ENCODE results near the gene ADI1.

Gene ADI1

GRCh38 chr2:3487028-3487425 is 32.3 kb downstream of the ADI1 start:
- no peak for TF ChIP-seq CTCF (IDR thresholded peaks at IDR 0.05; ENCODE audit: insufficient read depth, low read length, poor library complexity, severe bottlenecking)
- TF ChIP-seq EZH2phosphoT487 (conservative IDR thresholded peaks at IDR 0.05; ENCODE audit: low read length): no peak
- Histone ChIP-seq H3K27ac (ENCODE audit: low read depth, low read length) (no peak overlapping the region), H3K79me2 (ENCODE audit: insufficient read depth, low read length) (no peaks in the 10 kb centered on the region), H2AFZ (ENCODE audit: low read depth, low read length, severe bottlenecking) (no peak overlapping the region), H3K4me3 (ENCODE audit: insufficient read depth, low read length, poor library complexity, severe bottlenecking) (no peak overlapping the region), H3K4me2 (ENCODE audit: low read depth, low read length, poor library complexity, severe bottlenecking) (no peak overlapping the region), H3K9me2 (replicated peaks; ENCODE audit: insufficient read depth, low read length) (no peaks in the 10 kb centered on the region), H3K27me3 (ENCODE audit: low read length) (no peaks in the 10 kb centered on the region), H3F3A (ENCODE audit: insufficient read depth) (no peaks in the 10 kb centered on the region), H3K9me3 (ENCODE audit: insufficient read depth, low read length) (no peaks in the 10 kb centered on the region), H3K36me3 (ENCODE audit: low read length) (no peaks in the 10 kb centered on the region), H3K9ac (ENCODE audit: low read length) (no peak overlapping the region), H4K20me1 (ENCODE audit: low read depth, low read length) (no peaks in the 10 kb centered on the region)

- Histone ChIP-seq H3K9me3 (ENCODE audit: insufficient read depth, low read length) (no peaks in the 10 kb centered on the region), H2AFZ (ENCODE audit: low read depth, low read length, severe bottlenecking) (no peak overlapping the region), H3K9me2 (replicated peaks; ENCODE audit: insufficient read depth, low read length) (no peaks in the 10 kb centered on the region), H3K4me2 (ENCODE audit: low read depth, low read length, poor library complexity, severe bottlenecking) (no peak overlapping the region), H3K36me3 (ENCODE audit: low read length) (no peaks in the 10 kb centered on the region), H3K27me3 (ENCODE audit: low read length) (no peaks in the 10 kb centered on the region), H3K27ac (ENCODE audit: low read depth, low read length) (no peak overlapping the region), H3F3A (ENCODE audit: insufficient read depth) (no peaks in the 10 kb centered on the region), H3K9ac (ENCODE audit: low read length) (no peak overlapping the region), H3K79me2 (ENCODE audit: insufficient read depth, low read length) (no peaks in the 10 kb centered on the region), H3K4me3 (ENCODE audit: insufficient read depth, low read length, poor library complexity, severe bottlenecking) (no peak overlapping the region), H4K20me1 (ENCODE audit: low read depth, low read length) (no peaks in the 10 kb centered on the region)
- TF ChIP-seq CTCF (IDR thresholded peaks at IDR 0.05; ENCODE audit: insufficient read depth, low read length, poor library complexity, severe bottlenecking) (no peak), EZH2phosphoT487 (conservative IDR thresholded peaks at IDR 0.05; ENCODE audit: low read length) (no peak)
Observed at GRCh38 chr2:3486047-3487027, 33.0 kb downstream of the ADI1 start.

- no peak overlapping the region for H3K27ac ChIP-seq (ENCODE audit: low read depth, low read length)
- H3K36me3 ChIP-seq (ENCODE audit: low read length): no peaks in the 10 kb centered on the region
- peaks cover 3% of the 10 kb centered on the region; the same call in 1 of the 2 replicates for H3F3A ChIP-seq (ENCODE audit: insufficient read depth)
- H2AFZ ChIP-seq (ENCODE audit: low read depth, low read length, severe bottlenecking): no peak overlapping the region
- no peaks in the 10 kb centered on the region for H3K9me2 ChIP-seq (replicated peaks; ENCODE audit: insufficient read depth, low read length)
- H3K27me3 ChIP-seq (ENCODE audit: low read length): no peaks in the 10 kb centered on the region
- H4K20me1 ChIP-seq (ENCODE audit: low read depth, low read length): no peaks in the 10 kb centered on the region
- H3K79me2 ChIP-seq (ENCODE audit: insufficient read depth, low read length): no peaks in the 10 kb centered on the region
- no peaks in the 10 kb centered on the region for H3K9me3 ChIP-seq (ENCODE audit: insufficient read depth, low read length)
- H3K9ac ChIP-seq (ENCODE audit: low read length): no peak overlapping the region
- no peak overlapping the region for H3K4me3 ChIP-seq (ENCODE audit: insufficient read depth, low read length, poor library complexity, severe bottlenecking)
- H3K4me2 ChIP-seq (ENCODE audit: low read depth, low read length, poor library complexity, severe bottlenecking): no peak overlapping the region
- TF ChIP-seq EZH2phosphoT487 (conservative IDR thresholded peaks at IDR 0.05; ENCODE audit: low read length) (no peak), CTCF (IDR thresholded peaks at IDR 0.05; ENCODE audit: insufficient read depth, low read length, poor library complexity, severe bottlenecking) (no peak)
Observed at GRCh38 chr2:3485166-3485565, 34.2 kb downstream of the ADI1 start.
